HG03045 (cell line): ENCODE measurements around the gene MTCH1.
"Not testable (repeated sequence)": the region's sequence is repeated elsewhere in the genome, so short reads cannot be mapped to it uniquely, and the experiment has no call there.

Source experiments
- ATAC-seq: cut with Tn5 transposase; IDR thresholded peaks from one replicate; pipeline ENCODE4 v1.9.1; 2021; ENCODE audit warnings: mild to moderate bottlenecking, moderate library complexity; ENCODE audit not compliant: unreplicated experiment

Gene MTCH1

DNA sequence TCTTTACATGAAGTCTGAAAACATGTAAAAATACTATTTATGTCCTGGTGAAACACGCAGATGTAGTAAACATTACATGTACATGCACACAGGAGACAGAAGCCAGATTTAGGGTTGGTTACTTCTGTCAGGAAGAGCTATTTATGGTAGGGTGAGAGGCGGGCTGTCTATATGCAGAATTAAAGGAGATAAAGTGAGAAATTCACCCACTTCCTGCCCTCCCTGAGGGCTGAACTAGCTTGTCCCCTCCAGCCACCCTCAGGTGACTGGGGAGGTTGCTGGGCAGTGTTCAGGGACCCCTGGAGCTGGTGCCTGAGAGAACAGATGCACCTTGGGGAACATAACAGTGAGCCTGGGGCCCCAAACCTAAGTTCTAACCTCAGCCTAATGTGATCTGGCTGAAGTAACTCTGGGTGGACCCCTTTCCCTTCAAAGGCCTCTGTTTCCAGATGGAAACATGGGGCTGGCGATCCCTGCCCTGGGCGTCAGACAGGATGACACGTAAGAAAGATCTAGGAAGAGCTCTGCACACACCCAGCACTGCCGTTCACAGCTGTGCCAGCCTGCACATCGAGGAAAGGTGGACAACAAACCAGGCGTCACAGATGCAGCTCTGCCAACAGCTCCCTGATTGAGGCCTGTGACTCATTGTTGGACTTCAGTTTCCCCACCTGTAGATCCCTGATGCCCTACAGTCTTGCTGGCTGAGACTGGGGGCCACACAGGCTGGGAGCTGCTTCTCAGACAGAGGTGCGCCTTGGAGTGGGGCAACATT lies 30.1 kb downstream of the MTCH1 start:
- no peak for ATAC-seq

DNA sequence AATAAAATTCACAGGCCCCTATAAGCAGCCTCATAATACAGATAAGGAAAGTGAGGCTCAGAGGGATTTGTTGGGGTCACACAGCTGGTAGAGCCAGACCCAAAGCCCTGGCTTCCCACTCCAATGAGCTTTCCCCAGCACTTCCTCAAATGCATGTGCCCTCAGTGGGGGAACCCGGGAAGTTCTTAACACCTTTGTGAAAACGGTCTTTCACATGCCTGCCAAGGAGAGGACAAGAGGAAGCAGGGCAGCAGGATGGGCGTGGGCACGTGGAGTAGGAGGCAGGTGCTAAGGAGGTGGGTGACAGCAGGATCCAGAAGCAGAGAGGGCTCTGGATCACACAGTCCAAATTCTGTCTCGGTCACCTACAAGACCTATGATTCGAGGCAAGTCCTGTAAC lies 30.9 kb downstream of the MTCH1 start:
- ATAC-seq: no peak

DNA sequence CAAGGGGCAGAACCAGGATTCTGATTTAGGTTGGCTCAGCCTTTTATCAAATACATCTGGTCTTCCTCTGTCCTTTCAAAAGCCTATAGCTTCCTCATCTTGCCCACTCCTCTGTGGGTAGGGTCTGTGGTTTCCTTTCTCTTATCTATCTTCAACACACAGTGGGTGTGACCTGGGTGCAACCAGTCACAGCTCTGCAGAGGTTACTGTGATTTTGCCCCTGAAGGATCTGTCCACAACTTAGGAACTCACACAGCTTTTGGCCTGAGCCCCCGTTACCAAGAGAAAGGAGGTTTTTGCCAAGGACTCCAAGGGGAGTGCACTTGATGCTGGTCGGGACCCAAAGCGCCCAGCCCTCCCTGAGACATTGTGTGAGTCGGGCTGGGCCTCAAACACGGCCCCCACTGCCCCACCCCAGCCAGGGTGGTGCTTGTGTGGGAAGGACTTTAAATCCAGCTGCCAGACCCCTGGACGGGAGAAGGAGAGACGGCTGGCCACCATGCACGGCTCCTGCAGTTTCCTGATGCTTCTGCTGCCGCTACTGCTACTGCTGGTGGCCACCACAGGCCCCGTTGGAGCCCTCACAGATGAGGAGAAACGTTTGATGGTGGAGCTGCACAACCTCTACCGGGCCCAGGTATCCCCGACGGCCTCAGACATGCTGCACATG lies 31.6 kb downstream of the MTCH1 start, which contains the start of gene PI16:
TSS of gene PI16 (plus strand) at position 477 of the 670 bp plus-strand sequence. CDS start at position 500, 23 bp downstream.
- ATAC-seq: no peak

- ATAC-seq: no peak
These were observed 32.1 kb downstream of the MTCH1 start for GRCh38 chr6:36953931-36954261.

DNA sequence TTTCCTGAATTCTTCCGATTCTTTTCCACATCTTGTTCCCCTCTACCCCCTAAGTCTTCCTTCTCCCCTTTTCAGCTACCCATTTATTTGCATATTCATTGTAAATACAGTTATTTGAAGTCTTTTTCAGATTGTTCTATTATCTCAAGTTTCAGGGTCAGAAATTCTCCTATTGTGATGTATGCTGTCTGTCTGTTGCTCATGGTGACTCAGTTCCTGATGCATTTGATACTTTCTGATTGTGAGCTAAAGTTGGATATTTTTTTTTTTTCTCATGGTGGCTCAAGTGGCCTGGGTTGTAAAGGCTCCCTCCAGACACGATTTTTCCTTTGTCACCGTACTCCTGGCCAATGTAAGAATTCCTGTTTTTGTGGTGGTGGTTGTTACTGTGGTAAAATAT lies 36.4 kb downstream of the MTCH1 start:
- no peak for ATAC-seq

GRCh38 chr6:36949076-36949475 lies 36.9 kb downstream of the MTCH1 start:
- ATAC-seq: not testable (repeated sequence)

- ATAC-seq: no peak
These were observed 38.2 kb downstream of the MTCH1 start for GRCh38 chr6:36947570-36948351.

- ATAC-seq: no peak
These were observed 39.5 kb downstream of the MTCH1 start for GRCh38 chr6:36946526-36946925.

DNA sequence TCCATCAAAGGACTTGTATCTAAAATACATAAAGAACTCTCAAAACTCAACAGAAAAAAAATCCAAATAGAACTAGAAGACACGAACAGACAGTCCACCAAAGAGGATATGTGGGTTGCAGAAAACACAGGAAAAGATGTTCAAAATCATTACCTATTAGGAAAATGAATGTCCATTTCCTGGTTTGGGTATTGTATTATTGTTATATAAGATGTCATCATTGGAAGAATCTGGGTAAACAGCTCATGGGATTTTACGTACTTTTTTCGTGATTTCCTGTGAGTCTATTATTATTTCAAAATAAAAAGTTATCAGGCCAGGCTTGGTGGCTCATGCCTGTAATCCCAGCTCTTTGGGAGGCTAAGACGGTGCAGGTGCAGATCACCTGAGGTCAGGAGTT lies 40.7 kb downstream of the MTCH1 start:
- no peak for ATAC-seq

DNA sequence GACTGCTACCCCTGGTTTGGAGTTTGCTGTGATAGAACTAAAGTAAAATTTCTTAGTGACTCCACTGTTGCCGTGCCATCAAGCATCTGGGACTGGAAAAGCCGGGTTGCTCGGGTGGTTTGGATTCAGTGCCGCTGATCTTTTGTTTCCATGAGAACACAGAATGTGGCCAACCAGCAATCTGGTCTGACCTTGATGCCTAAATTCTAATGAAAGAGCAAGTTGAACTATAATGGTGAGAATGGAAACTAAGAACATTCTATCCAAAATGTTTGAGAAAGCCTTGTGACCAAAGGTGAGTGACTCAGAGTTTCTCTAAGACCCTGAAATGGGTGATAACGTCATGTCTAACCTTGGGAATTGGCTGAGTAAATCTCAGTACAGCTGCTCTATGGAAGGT lies 41.3 kb downstream of the MTCH1 start:
- ATAC-seq: no peak

GRCh38 chr6:36942329-36942728 lies 43.7 kb downstream of the MTCH1 start:
- ATAC-seq: not testable (repeated sequence)

DNA sequence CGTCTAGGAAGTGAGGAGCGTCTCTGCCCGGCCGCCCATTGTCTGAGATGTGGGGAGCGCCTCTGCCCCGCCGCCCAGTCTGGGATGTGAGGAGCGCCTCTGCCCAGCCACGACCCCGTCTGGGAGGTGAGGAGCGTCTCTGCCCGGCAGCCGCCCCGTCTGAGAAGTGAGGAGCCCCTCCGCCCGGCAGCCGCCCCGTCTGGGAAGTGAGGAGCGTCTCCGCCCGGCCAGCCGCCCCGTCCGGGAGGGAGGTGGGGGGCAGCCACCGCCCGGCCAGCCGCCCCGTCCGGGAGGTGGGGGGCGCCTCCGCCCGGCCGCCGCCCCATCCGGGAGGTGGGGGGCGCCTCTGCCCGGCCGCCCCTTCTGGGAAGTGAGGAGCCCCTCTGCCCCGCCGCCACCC lies 44.4 kb downstream of the MTCH1 start:
- not testable (repeated sequence) for ATAC-seq

DNA sequence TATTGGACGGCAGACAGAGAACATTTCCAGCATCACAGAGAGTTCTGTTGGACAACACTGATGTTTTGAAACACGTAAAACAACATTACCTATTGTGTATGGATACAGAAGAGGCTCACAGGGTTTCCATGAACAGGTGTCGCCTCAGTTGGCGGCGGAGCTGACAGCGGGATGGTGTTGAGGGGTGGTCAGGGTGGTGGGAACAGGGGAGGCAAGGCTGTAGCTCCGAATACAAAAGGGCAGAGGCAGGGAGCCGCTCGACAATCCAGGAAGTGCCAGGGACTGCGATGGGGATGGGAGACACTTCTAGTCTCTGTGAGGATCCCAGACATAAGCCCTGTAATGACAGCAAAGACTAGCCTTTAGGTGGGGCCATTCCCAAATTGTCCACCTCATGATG lies 46.0 kb downstream of the MTCH1 start:
- ATAC-seq: no peak

DNA sequence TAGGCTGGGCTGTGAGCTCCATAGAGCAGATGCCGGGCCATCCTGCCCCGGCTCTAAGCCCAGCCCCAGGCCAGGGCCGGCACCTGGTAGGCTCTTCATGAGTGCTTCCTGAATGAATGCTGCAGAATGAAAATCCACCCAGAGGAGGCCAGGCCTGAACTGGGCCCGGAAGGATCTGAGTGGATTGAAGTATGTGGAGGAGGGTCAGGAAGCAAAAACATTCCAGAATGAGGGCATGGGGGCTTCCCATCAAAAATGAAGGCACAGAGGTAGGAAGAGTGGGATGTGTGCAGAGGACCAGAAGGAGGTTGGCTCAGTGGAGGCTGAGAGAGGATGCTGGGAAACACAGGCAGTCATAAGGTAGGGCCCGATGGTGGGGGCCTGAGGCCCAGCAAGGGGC lies 47.0 kb downstream of the MTCH1 start:
- ATAC-seq: not testable (repeated sequence)

DNA sequence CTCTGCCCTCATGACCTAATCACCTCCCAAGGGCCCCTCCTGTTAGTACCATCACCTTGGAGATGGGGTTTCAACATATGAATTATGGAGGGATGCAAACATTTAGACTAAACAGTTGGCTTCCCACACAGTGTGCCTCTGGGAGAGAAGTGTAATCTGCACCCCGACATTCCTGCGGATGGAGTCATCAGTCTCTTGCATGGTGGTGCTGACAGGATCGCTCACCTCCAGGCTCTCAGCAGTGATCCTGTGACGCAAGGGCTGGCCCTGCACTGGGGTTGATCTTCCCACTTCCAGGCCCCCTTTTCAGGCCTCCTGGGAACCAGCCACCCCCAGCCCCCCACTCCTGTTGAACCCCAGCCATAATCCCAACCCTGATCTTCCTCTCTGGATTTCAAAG lies 47.5 kb downstream of the MTCH1 start:
- no peak for ATAC-seq

DNA sequence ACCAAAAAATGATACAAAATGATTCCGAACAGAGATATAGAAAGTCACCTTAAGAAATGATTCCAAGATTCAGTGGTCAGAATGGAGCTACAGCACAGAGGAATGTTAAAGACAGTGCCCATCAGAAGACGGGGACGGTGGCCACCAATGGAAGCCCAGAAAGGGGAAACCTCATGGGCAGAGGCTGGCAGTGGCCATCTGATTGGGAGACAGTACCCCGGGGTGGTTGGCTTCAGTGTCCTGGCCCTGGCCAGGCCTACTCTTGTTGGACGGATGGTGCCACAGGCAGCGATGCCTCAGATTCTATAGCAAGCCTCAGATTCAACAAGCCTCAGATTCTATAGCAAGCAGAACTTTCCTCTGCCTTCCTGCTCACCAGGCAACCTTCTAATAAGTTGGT lies 48.1 kb downstream of the MTCH1 start:
- no peak for ATAC-seq

- ATAC-seq: no peak
These were observed 49.2 kb downstream of the MTCH1 start for GRCh38 chr6:36936824-36937223.

DNA sequence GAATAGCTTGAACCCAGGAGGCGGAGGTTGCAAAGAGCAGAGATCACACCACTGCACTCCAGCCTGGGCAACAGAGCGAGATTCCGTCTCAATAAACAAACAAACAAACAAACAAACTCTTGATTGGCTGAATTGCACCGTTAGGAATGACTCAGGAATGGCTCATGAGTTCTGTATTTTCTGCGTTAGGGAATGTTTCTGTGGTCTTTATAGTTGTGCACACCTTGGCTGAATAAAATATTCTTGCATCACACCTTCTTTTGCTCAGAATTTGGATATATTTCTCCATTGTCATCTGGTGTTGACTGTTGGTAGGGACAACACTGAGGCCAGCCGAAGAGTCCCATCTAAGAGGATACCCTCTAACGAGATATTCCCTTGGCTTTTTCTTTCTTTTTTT lies 51.1 kb downstream of the MTCH1 start:
- ATAC-seq: no peak

DNA sequence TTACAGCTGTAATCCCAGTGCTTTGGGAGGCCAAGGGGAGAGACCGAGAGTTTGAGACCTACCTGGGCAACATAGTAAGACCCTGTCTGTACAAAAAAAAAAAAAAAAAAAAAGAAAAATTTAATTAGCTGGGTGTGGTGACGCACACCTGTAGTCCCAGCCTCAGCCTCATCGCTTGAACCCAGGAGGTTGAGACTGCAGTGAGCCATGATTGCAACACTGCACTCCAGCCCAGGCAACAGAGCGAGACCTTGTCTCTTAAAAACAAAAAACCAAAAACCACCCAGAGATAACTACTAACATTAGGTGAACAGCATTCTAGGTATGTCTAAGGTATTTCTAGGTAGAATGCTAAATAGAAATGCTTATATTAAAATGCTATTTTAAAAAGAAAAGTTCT lies 52.5 kb downstream of the MTCH1 start:
- ATAC-seq: no peak

GRCh38 chr6:36933102-36933501 lies 52.9 kb downstream of the MTCH1 start:
- ATAC-seq: no peak

DNA sequence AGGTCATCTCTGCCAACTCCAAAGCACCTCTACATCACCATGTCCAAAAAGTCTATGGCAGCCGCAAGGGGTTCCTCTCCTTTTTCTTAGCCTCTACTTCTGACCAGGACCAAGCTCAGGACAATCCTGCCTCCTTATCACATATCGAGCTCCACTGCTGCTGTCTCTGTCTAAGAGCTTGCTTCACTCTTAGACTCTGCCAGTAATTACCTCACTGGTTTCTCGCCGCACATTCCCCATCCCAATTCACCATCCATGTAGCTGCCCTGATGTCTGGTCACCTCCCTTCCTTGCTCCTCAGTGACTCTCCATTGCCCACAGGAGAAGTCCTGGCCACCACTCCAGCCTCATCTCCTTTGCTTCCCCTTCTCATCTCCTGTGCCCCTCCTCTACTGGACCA lies 55.5 kb downstream of the MTCH1 start:
- ATAC-seq: no peak

- ATAC-seq: no peak
These were observed 56.4 kb downstream of the MTCH1 start for GRCh38 chr6:36929607-36930006.
